ENCODE data around the gene USP35.

GRCh38 chr11:78203184-78203583 lies 14.5 kb downstream of the USP35 start:
- TF ChIP-seq CTCF (IDR thresholded peaks at IDR 0.05) (no peak), POLR2A (IDR thresholded peaks at IDR 0.05) (no peak)

Data from Peyer's patch (tissue), 4 donors.